Endothelial cell of umbilical vein (primary cell): ENCODE data around the gene CNTF. TPM values are rescaled to one million over a fixed set of nuclear protein-coding genes. Genes with fewer than 3 reads are reported as not detected.
"Not testable (repeated sequence)": the region's sequence is repeated elsewhere in the genome, so short reads cannot be mapped to it uniquely, and the experiment has no call there.

Experiments
- Bru-seq: library from RNA; stranded (reverse); fragments of 400-500 nt; gene quantifications from one replicate; lab custom pipeline; 2021; lab: Mats Ljungman, UMichigan
- BruChase-seq, 2 experiments: library from RNA; stranded (reverse); fragments of 400-500 nt; gene quantifications; one replicate each; lab custom pipeline; 2021; lab: Mats Ljungman, UMichigan
- BruUV-seq: library from RNA; stranded (reverse); fragments of 400-500 nt; replicated peaks from 2 replicates; lab custom pipeline; 2021; lab: Mats Ljungman, UMichigan
- CTCF ChIA-PET: fragments of 300-600, 350-600 bp; sonication (Branson Sonifier 250); formaldehyde crosslinking; loops from one replicate; lab custom pipeline; 2021; ENCODE audit warnings: antibody characterized with exemption, inconsistent platforms; lab: Charles Lee
- POLR2A ChIA-PET: fragments of 300-600, 350-600 bp; sonication (Branson Sonifier 250); formaldehyde crosslinking; loops from one replicate; lab custom pipeline; 2021; ENCODE audit warnings: antibody characterized with exemption, inconsistent platforms; lab: Charles Lee
- DNase-seq: peaks from one replicate; pipeline ENCODE4 v3.0.0-alpha.2; 2011; ENCODE audit warnings: low read depth, low spot score
- FAIRE-seq: peaks from 2 replicates; lab custom pipeline; 2011; peaks lifted over from hg19 to GRCh38; lab: Jason Lieb, UNC
- H2AFZ ChIP-seq: 2 replicates; pipeline ENCODE4 v1.6.0; 2012; ENCODE audit warnings: low read depth, low read length, control low read depth, inconsistent platforms
- H3K27ac ChIP-seq: 2 replicates; pipeline ENCODE4 v1.5.1; 2011; ENCODE audit warnings: low read depth, mild to moderate bottlenecking, control low read depth, low read length, moderate library complexity; ENCODE audit not compliant: insufficient read depth
- H3K27me3 ChIP-seq, 2 experiments: 2 replicates each; pipeline versions ENCODE4 v1.6.0 to v1.6.1; 2011; ENCODE audit warnings: low read length in 2 of 2, mixed read lengths in 1 of 2; ENCODE audit not compliant: control insufficient read depth in 2 of 2, insufficient read depth in 2 of 2
- H3K36me3 ChIP-seq, 2 experiments: 2 replicates in 1 of 2; 3 replicates in 1 of 2; pipeline ENCODE4 v1.5.1; 2011; ENCODE audit warnings: low read length in 2 of 2, mild to moderate bottlenecking in 1 of 2, moderate library complexity in 1 of 2; ENCODE audit not compliant: control insufficient read depth in 2 of 2, insufficient read depth in 2 of 2; ENCODE audit errors: extremely low read depth in 1 of 2
- H3K4me1 ChIP-seq: 3 replicates; pipeline ENCODE4 v1.5.1; 2011; ENCODE audit warnings: mild to moderate bottlenecking, low read length; ENCODE audit not compliant: control insufficient read depth, insufficient read depth; ENCODE audit errors: extremely low read depth
- H3K4me2 ChIP-seq: 2 replicates; pipeline ENCODE4 v1.6.1; 2011; ENCODE audit warnings: low read length, control low read depth, mixed read lengths; ENCODE audit not compliant: insufficient read depth
- H3K4me3 ChIP-seq, 3 experiments: fragments of 200-600 bp in 1 of 3; sonication (generic), shearing (Covaris generic) in 1 of 3; replicated peaks in 1 of 3; 2 replicates each; pipeline ENCODE4 v1.5.1; 2011 to 2016; ENCODE audit warnings: control low read depth in 3 of 3, low read length in 3 of 3, mild to moderate bottlenecking in 2 of 3, inconsistent platforms in 1 of 3, low read depth in 1 of 3, moderate library complexity in 1 of 3; ENCODE audit not compliant: insufficient read depth in 1 of 3
- H3K79me2 ChIP-seq: 2 replicates; pipeline ENCODE4 v1.6.0; 2012; ENCODE audit warnings: low read length, inconsistent platforms; ENCODE audit not compliant: control insufficient read depth, insufficient read depth
- H3K9ac ChIP-seq: replicated peaks from 2 replicates; pipeline ENCODE3; 2011; ENCODE audit warnings: low read length, control low read depth; ENCODE audit not compliant: insufficient read depth; ENCODE audit errors: extremely low read depth
- H3K9me1 ChIP-seq: replicated peaks from 3 replicates; pipeline ENCODE4 v1.6.0; 2011; ENCODE audit warnings: mild to moderate bottlenecking, low read length; ENCODE audit not compliant: control insufficient read depth, insufficient read depth; ENCODE audit errors: extremely low read depth
- H3K9me3 ChIP-seq: replicated peaks from 2 replicates; pipeline ENCODE4 v1.5.1; 2012; ENCODE audit warnings: low read length, inconsistent platforms; ENCODE audit not compliant: control insufficient read depth, insufficient read depth
- H4K20me1 ChIP-seq: replicated peaks from 2 replicates; pipeline ENCODE3; 2011; ENCODE audit warnings: mild to moderate bottlenecking, low read length; ENCODE audit not compliant: control insufficient read depth, insufficient read depth; ENCODE audit errors: extremely low read depth
- CTCF ChIP-seq, 2 donors: IDR thresholded peaks; 1 replicate in 1 of 2; 2 replicates in 1 of 2; pipeline ENCODE4 v1.5.1; 2011; ENCODE audit warnings: low read length in 2 of 2, mild to moderate bottlenecking in 2 of 2, moderate library complexity in 2 of 2, control low read depth in 1 of 2, inconsistent platforms in 1 of 2, low read depth in 1 of 2; ENCODE audit not compliant: insufficient read depth in 1 of 2; ENCODE audit errors: extremely low read depth in 1 of 2
- EZH2 ChIP-seq: IDR thresholded peaks from 2 replicates; pipeline ENCODE4 v1.6.1; 2012; ENCODE audit warnings: borderline replicate concordance, low read depth, mild to moderate bottlenecking, moderate library complexity, low read length, inconsistent platforms; ENCODE audit not compliant: severe bottlenecking
- FOS ChIP-seq: IDR thresholded peaks from 2 replicates; pipeline ENCODE4 v1.6.1; 2011; ENCODE audit warnings: mild to moderate bottlenecking, low read length, moderate library complexity, borderline replicate concordance; ENCODE audit not compliant: insufficient read depth
- GATA2 ChIP-seq: IDR thresholded peaks from 2 replicates; pipeline ENCODE4 v1.7.0; 2011; ENCODE audit warnings: low read depth, mild to moderate bottlenecking, moderate library complexity, mixed read lengths, low read length; ENCODE audit not compliant: insufficient read length, insufficient read depth
- JUN ChIP-seq: IDR thresholded peaks from 2 replicates; pipeline ENCODE4 v1.6.1; 2011; ENCODE audit warnings: borderline replicate concordance, low read depth; ENCODE audit not compliant: insufficient read length, insufficient read depth
- MAX ChIP-seq: IDR thresholded peaks from 2 replicates; pipeline ENCODE4 v1.6.1; 2011; ENCODE audit not compliant: insufficient read depth, insufficient read length
- MYC ChIP-seq: IDR thresholded peaks from one replicate; pipeline ENCODE4 v1.6.1; 2011; ENCODE audit warnings: mild to moderate bottlenecking, low read depth, low read length
- POLR2A ChIP-seq: IDR thresholded peaks from 2 replicates; pipeline ENCODE4 v1.6.1; 2012; ENCODE audit warnings: low read depth, mild to moderate bottlenecking, control low read depth, low read length
- POLR2AphosphoS5 ChIP-seq: IDR thresholded peaks from 2 replicates; pipeline ENCODE4 v1.6.1; 2012; ENCODE audit warnings: low read depth, mild to moderate bottlenecking, control low read depth, low read length, moderate library complexity; ENCODE audit not compliant: insufficient read depth
- dilution Hi-C: fragments of 300-500 bp; cut with MboI; formaldehyde crosslinking; loops from one replicate; pipeline ENCODE4 v1.15.0; 2019; ENCODE audit warnings: low sequenced_read_pairs; ENCODE audit not compliant: extremely low pct_ligation_motif_present
- intact Hi-C: fragments of 100-400 bp; cut with micrococcal nuclease; formaldehyde crosslinking; loops from one replicate; pipeline ENCODE4 v1.10.0; 2022
- long read RNA-seq: library from polyadenylated mRNA; stranded (forward); transcript quantifications from one replicate; pipeline ENCODE4 v2.0.0, GENCODE V29; 2021
- polyA minus RNA-seq, 3 experiments: library from RNA; depleted of rRNA, polyadenylated mRNA; stranded (reverse); fragments of >200 nt; gene quantifications; 1 replicate in 1 of 3; 2 replicates in 2 of 3; pipeline ENCODE4 v1.2.3, GENCODE V29; 2011
- polyA plus RNA-seq, 4 experiments: library from polyadenylated mRNA; depleted of rRNA in 3 of 4; stranded (reverse) in 3 of 4; unstranded in 1 of 4; fragments of >200 nt; gene quantifications; 2 replicates each; pipeline versions ENCODE4 v1.2.1 to v1.2.3, GENCODE V29; 2011 to 2012; ENCODE audit warnings: missing spikeins in 1 of 4
- total RNA-seq: library from RNA; stranded (reverse); gene quantifications from 2 replicates; pipeline ENCODE4 v1.2.3, GENCODE V29; 2021

The CNTF gene
- total RNA-seq (2.9 and 3.3 TPM in 2 replicates), polyA plus RNA-seq (0.53 and 0.84 TPM in 2 replicates), polyA minus RNA-seq (6.5 and 7.7 TPM in 2 replicates), Bru-seq, nascent RNA (percentile 89 among the genes with signal in this experiment), BruChase-seq, experiment 1, labeled RNA remaining after a 6-hour chase (percentile 94 among the genes with signal in this experiment), BruChase-seq, experiment 2, labeled RNA remaining after a 2-hour chase (percentile 80 among the genes with signal in this experiment)
- polyA plus RNA-seq (2011; cell fraction: cytosol; rRNA removed): 0.52 and 0.61 TPM in 2 replicates
- polyA plus RNA-seq (2011; cell fraction: nucleus; rRNA removed): 6.8 and 7.6 TPM in 2 replicates
- polyA plus RNA-seq (2012): 0.83 and 1.9 TPM in 2 replicates
- 1.5 TPM for polyA minus RNA-seq (2011; cell fraction: cytosol; rRNA and poly(A)+ RNA removed)
- polyA minus RNA-seq (2011; cell fraction: nucleus; rRNA and poly(A)+ RNA removed): 19.7 and 26.8 TPM in 2 replicates
- long read RNA-seq, partial matches to known transcripts: 0 of 1 reads
- long read RNA-seq, other reads (novel, unspliced or antisense): 1 of 1 reads

GRCh38 chr11:58622344-58622743 is at the start of gene CNTF:
TSS of gene CNTF (plus strand) at chr11:58622665. CDS start at chr11:58622753, 88 bp downstream.
- H3K9me3 ChIP-seq: no peaks in the 10 kb centered on the region
- no peak within 1 kb of the TSS for H3K9ac ChIP-seq
- H3K27ac ChIP-seq: no peak within 1 kb of the TSS
- H4K20me1 ChIP-seq: no peaks in the 10 kb centered on the region
- BruUV-seq: no TSS peak
- no peaks in the 10 kb centered on the region for H3K27me3 ChIP-seq
- no peaks in the 10 kb centered on the region for H3K79me2 ChIP-seq
- no peaks in the 10 kb centered on the region for H3K9me1 ChIP-seq
- ChIA-PET CTCF (interaction anchor here (1.6 kb wide), 1 partner anchor 8 kb away, joined by 9 read pairs; no protein-coding TSS in a partner anchor), POLR2A (no interaction called here)
- DNase-seq (no peak), FAIRE-seq (no peak)
- H3K4me1 ChIP-seq: peaks cover 7% of the 10 kb centered on the region
- no peak within 1 kb of the TSS for H3K4me3 ChIP-seq
- peaks cover 24% of the 10 kb centered on the region in 2 experiments for H3K36me3 ChIP-seq
- H2AFZ ChIP-seq: no peak within 1 kb of the TSS
- intact Hi-C loops: no loop called here
- TF ChIP-seq POLR2AphosphoS5: no peak
- no peak for TF ChIP-seq EZH2
- no peak for TF ChIP-seq MYC
- no peak for TF ChIP-seq MAX
- TF ChIP-seq JUN: no peak
- TF ChIP-seq CTCF (IDR thresholded peaks at IDR 0.05; ENCODE audit: extremely low read depth in 1 of 2, insufficient read depth in 1 of 2, low read depth in 1 of 2, low read length in 2 of 2): no peak
- TF ChIP-seq FOS: no peak
- no peak for TF ChIP-seq POLR2A
- TF ChIP-seq GATA2: no peak
- no peak within 1 kb of the TSS for H3K4me2 ChIP-seq
- dilution Hi-C loops: no loop called here

- H3K9me1 ChIP-seq, BruUV-seq, H2AFZ ChIP-seq, H3K27me3 ChIP-seq, H3K9me3 ChIP-seq, FAIRE-seq, H4K20me1 ChIP-seq, H3K36me3 ChIP-seq, H3K4me3 ChIP-seq, dilution Hi-C loops, DNase-seq, H3K9ac ChIP-seq, H3K79me2 ChIP-seq: not testable (repeated sequence)
- intact Hi-C loops: loop anchor here (10.0 kb wide), 1 partner anchor 1258 kb away; no protein-coding TSS in a partner anchor
- H3K4me2 ChIP-seq: peak overlapping the region; percentile 78
- CTCF ChIA-PET: interaction anchor here (1.0 to 1.3 kb wide), 4 partner anchors 49 to 585 kb away, joined by 3 to 5 read pairs (median 3); no protein-coding TSS in a partner anchor
- H3K4me1 ChIP-seq: peaks cover 45% of the 10 kb centered on the region
- H3K27ac ChIP-seq: peak overlapping the region; percentile 76
- POLR2A ChIA-PET: interaction anchor here (0.7 kb wide), 1 partner anchor 18 kb away, joined by 4 read pairs; no protein-coding TSS in a partner anchor
Measured at GRCh38 chr11:58572906-58573305, 49.6 kb upstream of the CNTF start.
